Neuronal stem cell (in vitro differentiated cells): ENCODE data around the gene AGBL4.
A peak's percentile ranks its signal among the peaks of the same experiment; 100 is the strongest.

ENCODE experiments used
- DNase-seq: peaks from one replicate; pipeline ENCODE4 v3.0.0-alpha.2; 2013; ENCODE audit warnings: low spot score
- H2AFZ ChIP-seq: one replicate; pipeline ENCODE4 v1.6.1; 2013; ENCODE audit warnings: mild to moderate bottlenecking, low read length, inconsistent platforms
- H2AK5ac ChIP-seq: 2 replicates; pipeline ENCODE4 v1.6.1; 2013; ENCODE audit warnings: low read depth, mild to moderate bottlenecking, inconsistent platforms, low read length, moderate library complexity, mixed read lengths
- H2BK120ac ChIP-seq: 2 replicates; pipeline ENCODE4 v1.6.1; 2013; ENCODE audit warnings: low read depth, mild to moderate bottlenecking, inconsistent platforms, low read length, moderate library complexity, mixed read lengths
- H2BK12ac ChIP-seq: one replicate; pipeline ENCODE4 v1.6.1; 2013; ENCODE audit warnings: low read length, inconsistent platforms
- H2BK15ac ChIP-seq: 2 replicates; pipeline ENCODE4 v1.6.1; 2013; ENCODE audit warnings: mild to moderate bottlenecking, low read length, inconsistent platforms, mixed read lengths
- H2BK5ac ChIP-seq: one replicate; pipeline ENCODE4 v1.6.1; 2013; ENCODE audit warnings: inconsistent platforms, mild to moderate bottlenecking, low read length, moderate library complexity
- H3K14ac ChIP-seq: one replicate; pipeline ENCODE4 v1.6.1; 2013; ENCODE audit warnings: low read length, inconsistent platforms
- H3K18ac ChIP-seq: 2 replicates; pipeline ENCODE4 v1.6.1; 2013; ENCODE audit warnings: low read length, inconsistent platforms
- H3K23ac ChIP-seq: 2 replicates; pipeline ENCODE4 v1.6.1; 2013; ENCODE audit warnings: low read depth, mild to moderate bottlenecking, mixed read lengths, low read length, inconsistent platforms; ENCODE audit not compliant: poor library complexity
- H3K27ac ChIP-seq: replicated peaks from 3 replicates; pipeline ENCODE4 v1.5.1; 2013; ENCODE audit warnings: low read length, inconsistent platforms
- H3K27me3 ChIP-seq, 3 experiments: 2 replicates each; pipeline ENCODE4 v1.6.1; 2013; ENCODE audit warnings: low read length in 3 of 3, mild to moderate bottlenecking in 2 of 3, inconsistent platforms in 1 of 3, low read depth in 1 of 3, mixed read lengths in 1 of 3, moderate library complexity in 1 of 3; ENCODE audit not compliant: control insufficient read depth in 3 of 3, insufficient read depth in 3 of 3
- H3K36me3 ChIP-seq, 2 donors: replicated peaks in 1 of 2; 2 replicates each; pipeline ENCODE4 v1.6.1; 2013; ENCODE audit warnings: low read length in 2 of 2; ENCODE audit not compliant: control insufficient read depth in 2 of 2, insufficient read depth in 2 of 2
- H3K4ac ChIP-seq: 2 replicates; pipeline ENCODE4 v1.6.1; 2013; ENCODE audit warnings: inconsistent platforms, mild to moderate bottlenecking, low read length, moderate library complexity
- H3K4me1 ChIP-seq, 2 donors: 1 replicate in 1 of 2; 2 replicates in 1 of 2; pipeline ENCODE4 v1.6.1; 2013; ENCODE audit warnings: low read length in 2 of 2, low read depth in 1 of 2; ENCODE audit not compliant: control insufficient read depth in 2 of 2, insufficient read depth in 1 of 2
- H3K4me2 ChIP-seq: one replicate; pipeline ENCODE4 v1.6.1; 2013; ENCODE audit warnings: mild to moderate bottlenecking, low read length, inconsistent platforms; ENCODE audit not compliant: insufficient read depth, poor library complexity, severe bottlenecking
- H3K4me3 ChIP-seq, 2 donors: 2 replicates each; pipeline ENCODE4 v1.5.1; 2013; ENCODE audit warnings: low read length in 2 of 2, mild to moderate bottlenecking in 2 of 2, inconsistent platforms in 1 of 2, moderate library complexity in 1 of 2
- H3K79me1 ChIP-seq: one replicate; pipeline ENCODE4 v1.6.1; 2013; ENCODE audit warnings: low read depth, mild to moderate bottlenecking, inconsistent platforms, low read length, moderate library complexity
- H3K9ac ChIP-seq: one replicate; pipeline ENCODE4 v1.6.1; 2013; ENCODE audit warnings: mild to moderate bottlenecking, low read depth, low read length, inconsistent platforms; ENCODE audit not compliant: poor library complexity
- H3K9me3 ChIP-seq, 2 donors: replicated peaks in 1 of 2; 2 replicates each; pipeline versions ENCODE3 to v1.6.1; 2013; ENCODE audit warnings: low read length in 2 of 2, mild to moderate bottlenecking in 2 of 2, inconsistent platforms in 1 of 2, low read depth in 1 of 2, mixed read lengths in 1 of 2, moderate library complexity in 1 of 2; ENCODE audit not compliant: control insufficient read depth in 2 of 2, insufficient read depth in 1 of 2
- H4K8ac ChIP-seq: one replicate; pipeline ENCODE4 v1.6.1; 2013; ENCODE audit warnings: low read depth, mild to moderate bottlenecking, inconsistent platforms, low read length, moderate library complexity
- H4K91ac ChIP-seq: one replicate; pipeline ENCODE4 v1.6.1; 2013; ENCODE audit warnings: low read length, low read depth, mild to moderate bottlenecking, inconsistent platforms; ENCODE audit not compliant: poor library complexity
- WGBS, 2 donors: extraction: QIAGEN DNeasy Blood & Tissue Kit; methylation state at CpG; one replicate each; pipeline ENCODE4 v1.1.7; 2013; ENCODE audit warnings: missing lambda C conversion rate in 2 of 2, mixed read lengths in 1 of 2; ENCODE audit not compliant: insufficient read length in 2 of 2, insufficient replicate concordance in 1 of 2; ENCODE audit errors: extremely low coverage in 2 of 2; 5-methylcytosine and 5-hydroxymethylcytosine counted together

Gene AGBL4

GRCh38 chr1:48683839-48684238 is 1339.9 kb downstream of the AGBL4 start:
- Histone ChIP-seq H2AK5ac (no peak overlapping the region), H4K91ac (no peak overlapping the region), H3K27me3 (peaks cover 0 to 13% (median 0%) of the 10 kb centered on the region in 3 experiments), H2BK5ac (no peak overlapping the region), H2BK12ac (no peak overlapping the region), H3K23ac (no peak overlapping the region), H3K4me1 (peaks cover 2 to 17% of the 10 kb centered on the region in 2 donors), H3K4me3 (no peak overlapping the region), H3K9me3 (no peaks in the 10 kb centered on the region), H3K79me1 (no peaks in the 10 kb centered on the region), H3K27ac (peak overlapping the region; percentile 18), H3K9ac (no peak overlapping the region), H2AFZ (no peak overlapping the region), H2BK15ac (no peak overlapping the region), H3K18ac (no peak overlapping the region), H4K8ac (no peak overlapping the region), H3K4me2 (no peak overlapping the region), H2BK120ac (no peak overlapping the region), H3K4ac (no peak overlapping the region), H3K36me3 (no peaks in the 10 kb centered on the region), H3K14ac (no peak overlapping the region)
- DNase-seq, result no peak
- no CpG with 5 or more reads among the region's 3 CpGs for WGBS, 2 donors

- Histone ChIP-seq H2AK5ac (no peak overlapping the region), H4K91ac (no peak overlapping the region), H3K4ac (no peak overlapping the region), H2BK15ac (no peak overlapping the region), H3K18ac (no peak overlapping the region), H2BK5ac (no peak overlapping the region), H4K8ac (no peak overlapping the region), H3K14ac (no peak overlapping the region), H3K4me2 (no peak overlapping the region), H3K9me3 (no peaks in the 10 kb centered on the region), H3K36me3 (no peaks in the 10 kb centered on the region), H3K23ac (no peak overlapping the region), H2BK12ac (no peak overlapping the region), H3K79me1 (no peaks in the 10 kb centered on the region), H2AFZ (no peak overlapping the region), H3K4me3 (no peak overlapping the region), H3K27ac (no peak overlapping the region), H3K9ac (no peak overlapping the region), H2BK120ac (no peak overlapping the region), H3K4me1 (peaks cover 0 to 13% of the 10 kb centered on the region in 2 donors), H3K27me3 (peaks cover 0 to 13% (median 0%) of the 10 kb centered on the region in 3 experiments)
- DNase-seq, result no peak
- no CpG with 5 or more reads among the region's 4 CpGs for WGBS, 2 donors
These were observed 1342.1 kb downstream of the AGBL4 start for GRCh38 chr1:48681476-48682305.

GRCh38 chr1:48680411-48681035 is 1343.2 kb downstream of the AGBL4 start:
- H3K23ac ChIP-seq, result no peak overlapping the region

GRCh38 chr1:48679859-48680258 is 1343.9 kb downstream of the AGBL4 start:
- H2BK120ac ChIP-seq, result no peak overlapping the region
- H2BK15ac ChIP-seq, result no peak overlapping the region
- no peak overlapping the region for H4K8ac ChIP-seq
- no peak overlapping the region for H2BK5ac ChIP-seq
- H3K27me3 ChIP-seq, result peaks cover 0 to 13% (median 0%) of the 10 kb centered on the region in 3 experiments
- no peak overlapping the region for H2AFZ ChIP-seq
- H3K4me2 ChIP-seq, result no peak overlapping the region
- H3K9ac ChIP-seq, result no peak overlapping the region
- H2AK5ac ChIP-seq, result no peak overlapping the region
- no peak overlapping the region for H3K18ac ChIP-seq
- no peaks in the 10 kb centered on the region for H3K79me1 ChIP-seq
- no peak overlapping the region for H3K23ac ChIP-seq
- H4K91ac ChIP-seq, result no peak overlapping the region
- H3K4me1 ChIP-seq, result peaks cover 0 to 12% of the 10 kb centered on the region in 2 donors
- H3K36me3 ChIP-seq, result no peaks in the 10 kb centered on the region
- H3K9me3 ChIP-seq, result no peaks in the 10 kb centered on the region
- no CpG with 5 or more reads among the region's 6 CpGs for WGBS, 2 donors
- DNase-seq, result no peak
- no peak overlapping the region for H2BK12ac ChIP-seq
- H3K14ac ChIP-seq, result no peak overlapping the region
- no peak overlapping the region for H3K4ac ChIP-seq
- no peak overlapping the region for H3K4me3 ChIP-seq
- H3K27ac ChIP-seq, result no peak overlapping the region

More at GRCh38 chr1:48680411-48681035, 1343.2 kb downstream of the AGBL4 start:
- H2AK5ac ChIP-seq, result no peak overlapping the region
- no peaks in the 10 kb centered on the region for H3K79me1 ChIP-seq
- H3K9me3 ChIP-seq, result no peaks in the 10 kb centered on the region
- H4K8ac ChIP-seq, result no peak overlapping the region
- no peak overlapping the region for H2BK15ac ChIP-seq
- no peak overlapping the region for H3K4me2 ChIP-seq
- no peak overlapping the region for H3K18ac ChIP-seq
- no peak overlapping the region for H3K27ac ChIP-seq
- H3K36me3 ChIP-seq, result no peaks in the 10 kb centered on the region
- no peak overlapping the region for H2BK12ac ChIP-seq
- H4K91ac ChIP-seq, result no peak overlapping the region
- no peak overlapping the region for H3K4ac ChIP-seq
- peaks cover 0 to 13% of the 10 kb centered on the region in 2 donors for H3K4me1 ChIP-seq
- WGBS, 2 donors, result no CpG with 5 or more reads among the region's 10 CpGs
- H3K9ac ChIP-seq, result no peak overlapping the region
- H2BK120ac ChIP-seq, result no peak overlapping the region
- H2BK5ac ChIP-seq, result no peak overlapping the region
- no peak overlapping the region for H3K4me3 ChIP-seq
- H3K14ac ChIP-seq, result no peak overlapping the region
- H3K27me3 ChIP-seq, result peaks cover 0 to 13% (median 0%) of the 10 kb centered on the region in 3 experiments
- no peak for DNase-seq
- H2AFZ ChIP-seq, result no peak overlapping the region
